ENCODE data around the gene C4orf54. TPM values are rescaled to one million over a fixed set of nuclear protein-coding genes. Genes with fewer than 3 reads are reported as not detected.

C4orf54 gene
- total and polyA plus RNA-seq, 2 of the 8 experiments (the other 6 are each of a cell fraction or from before 2014, with no cell fraction given): not detected

GRCh38 chr4:99690990-99691389 is 33.4 kb upstream of the C4orf54 start (continued):
- no peak for TF ChIP-seq TAF1 (IDR thresholded peaks at IDR 0.05; ENCODE audit: low read depth, low read length)
- no peak for TF ChIP-seq SUZ12 (IDR thresholded peaks at IDR 0.05; ENCODE audit: low read length)
- TF ChIP-seq SP1 (IDR thresholded peaks at IDR 0.05; ENCODE audit: low read depth, low read length): no peak
- TF ChIP-seq ATF3 (IDR thresholded peaks at IDR 0.05; ENCODE audit: insufficient read depth, low read depth, low read length): no peak
- no peak for TF ChIP-seq TAF7 (optimal IDR thresholded peaks at IDR 0.05; ENCODE audit: borderline replicate concordance, low read depth, low read length)
- TF ChIP-seq SAP30 (IDR thresholded peaks at IDR 0.05; ENCODE audit: insufficient read depth, insufficient replicate concordance, low read length): no peak
- no peak for TF ChIP-seq SP2 (IDR thresholded peaks at IDR 0.05; ENCODE audit: low read length)
- no peak for TF ChIP-seq CHD2 (IDR thresholded peaks at IDR 0.05; ENCODE audit: low read length)
